ENCODE data around the gene AKIRIN2. TPM values are rescaled to one million over a fixed set of nuclear protein-coding genes. Genes with fewer than 3 reads are reported as not detected.

The AKIRIN2 gene
- total and polyA plus RNA-seq, 9 of the 15 experiments (the other 6 are each of a cell fraction or from before 2014, with no cell fraction given), result 5.8 to 63.9 (median 28.1) TPM

DNA sequence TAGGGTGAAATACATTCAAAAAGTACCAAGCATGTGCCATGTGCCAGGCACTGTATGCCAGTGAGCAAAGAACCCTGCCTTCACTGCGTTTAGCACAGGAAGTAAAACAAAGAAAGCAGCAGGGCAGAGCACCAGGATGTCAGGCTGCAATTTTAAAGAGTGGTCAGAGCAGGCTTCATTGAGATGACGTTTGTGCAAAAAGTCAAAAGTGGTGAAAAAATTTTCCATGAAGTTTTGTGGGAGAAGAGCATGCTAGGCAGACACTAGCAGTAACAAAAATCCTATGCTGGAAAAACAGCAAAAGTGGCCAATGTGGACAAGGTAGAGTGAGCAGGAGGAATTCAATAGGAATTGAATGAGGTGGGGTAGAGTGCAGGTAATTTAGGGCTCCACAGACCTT, 31.3 kb downstream of the AKIRIN2 start:
- ATAC-seq, result no peak
- BruUV-seq (replicated peaks), result no TSS peak
- in situ Hi-C loops (cut with MboI), result no loop called here
- TF ChIP-seq, protein P1, sequence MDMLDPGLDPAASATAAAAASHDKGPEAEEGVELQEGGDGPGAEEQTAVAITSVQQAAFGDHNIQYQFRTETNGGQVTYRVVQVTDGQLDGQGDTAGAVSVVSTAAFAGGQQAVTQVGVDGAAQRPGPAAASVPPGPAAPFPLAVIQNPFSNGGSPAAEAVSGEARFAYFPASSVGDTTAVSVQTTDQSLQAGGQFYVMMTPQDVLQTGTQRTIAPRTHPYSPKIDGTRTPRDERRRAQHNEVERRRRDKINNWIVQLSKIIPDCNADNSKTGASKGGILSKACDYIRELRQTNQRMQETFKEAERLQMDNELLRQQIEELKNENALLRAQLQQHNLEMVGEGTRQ (CRISPR knock-in tag; IDR thresholded peaks at IDR 0.05), result no peak
- TF ChIP-seq SIX5 (IDR thresholded peaks at IDR 0.05; ENCODE audit: borderline replicate concordance in 1 of 2, insufficient read depth in 1 of 2, low read depth in 1 of 2, low read length in 2 of 2) (no peak), SMARCA4 (IDR thresholded peaks at IDR 0.05) (no peak), ZNF76 (CRISPR knock-in tag; IDR thresholded peaks at IDR 0.05; ENCODE audit: borderline replicate concordance) (no peak), CEBPG (CRISPR knock-in tag; IDR thresholded peaks at IDR 0.05) (no peak), CEBPG (tag; conservative IDR thresholded peaks at IDR 0.05 in 1 of 2, IDR thresholded peaks at IDR 0.05 in 1 of 2) (no peak), PRPF4 (IDR thresholded peaks at IDR 0.05; ENCODE audit: insufficient read depth, low read depth, low read length, poor library complexity, severe bottlenecking) (no peak), ZNF75A (CRISPR knock-in tag; IDR thresholded peaks at IDR 0.05) (no peak), L3MBTL2 (IDR thresholded peaks at IDR 0.05) (no peak), RBM25 (IDR thresholded peaks at IDR 0.05; ENCODE audit: low read depth, low read length, severe bottlenecking) (no peak), EHMT2 (IDR thresholded peaks at IDR 0.05) (no peak)
- TF ChIP-seq, protein P2, sequence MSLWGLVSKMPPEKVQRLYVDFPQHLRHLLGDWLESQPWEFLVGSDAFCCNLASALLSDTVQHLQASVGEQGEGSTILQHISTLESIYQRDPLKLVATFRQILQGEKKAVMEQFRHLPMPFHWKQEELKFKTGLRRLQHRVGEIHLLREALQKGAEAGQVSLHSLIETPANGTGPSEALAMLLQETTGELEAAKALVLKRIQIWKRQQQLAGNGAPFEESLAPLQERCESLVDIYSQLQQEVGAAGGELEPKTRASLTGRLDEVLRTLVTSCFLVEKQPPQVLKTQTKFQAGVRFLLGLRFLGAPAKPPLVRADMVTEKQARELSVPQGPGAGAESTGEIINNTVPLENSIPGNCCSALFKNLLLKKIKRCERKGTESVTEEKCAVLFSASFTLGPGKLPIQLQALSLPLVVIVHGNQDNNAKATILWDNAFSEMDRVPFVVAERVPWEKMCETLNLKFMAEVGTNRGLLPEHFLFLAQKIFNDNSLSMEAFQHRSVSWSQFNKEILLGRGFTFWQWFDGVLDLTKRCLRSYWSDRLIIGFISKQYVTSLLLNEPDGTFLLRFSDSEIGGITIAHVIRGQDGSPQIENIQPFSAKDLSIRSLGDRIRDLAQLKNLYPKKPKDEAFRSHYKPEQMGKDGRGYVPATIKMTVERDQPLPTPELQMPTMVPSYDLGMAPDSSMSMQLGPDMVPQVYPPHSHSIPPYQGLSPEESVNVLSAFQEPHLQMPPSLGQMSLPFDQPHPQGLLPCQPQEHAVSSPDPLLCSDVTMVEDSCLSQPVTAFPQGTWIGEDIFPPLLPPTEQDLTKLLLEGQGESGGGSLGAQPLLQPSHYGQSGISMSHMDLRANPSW (CRISPR knock-in tag; IDR thresholded peaks at IDR 0.05), result no peak
- TF ChIP-seq, protein P3, sequence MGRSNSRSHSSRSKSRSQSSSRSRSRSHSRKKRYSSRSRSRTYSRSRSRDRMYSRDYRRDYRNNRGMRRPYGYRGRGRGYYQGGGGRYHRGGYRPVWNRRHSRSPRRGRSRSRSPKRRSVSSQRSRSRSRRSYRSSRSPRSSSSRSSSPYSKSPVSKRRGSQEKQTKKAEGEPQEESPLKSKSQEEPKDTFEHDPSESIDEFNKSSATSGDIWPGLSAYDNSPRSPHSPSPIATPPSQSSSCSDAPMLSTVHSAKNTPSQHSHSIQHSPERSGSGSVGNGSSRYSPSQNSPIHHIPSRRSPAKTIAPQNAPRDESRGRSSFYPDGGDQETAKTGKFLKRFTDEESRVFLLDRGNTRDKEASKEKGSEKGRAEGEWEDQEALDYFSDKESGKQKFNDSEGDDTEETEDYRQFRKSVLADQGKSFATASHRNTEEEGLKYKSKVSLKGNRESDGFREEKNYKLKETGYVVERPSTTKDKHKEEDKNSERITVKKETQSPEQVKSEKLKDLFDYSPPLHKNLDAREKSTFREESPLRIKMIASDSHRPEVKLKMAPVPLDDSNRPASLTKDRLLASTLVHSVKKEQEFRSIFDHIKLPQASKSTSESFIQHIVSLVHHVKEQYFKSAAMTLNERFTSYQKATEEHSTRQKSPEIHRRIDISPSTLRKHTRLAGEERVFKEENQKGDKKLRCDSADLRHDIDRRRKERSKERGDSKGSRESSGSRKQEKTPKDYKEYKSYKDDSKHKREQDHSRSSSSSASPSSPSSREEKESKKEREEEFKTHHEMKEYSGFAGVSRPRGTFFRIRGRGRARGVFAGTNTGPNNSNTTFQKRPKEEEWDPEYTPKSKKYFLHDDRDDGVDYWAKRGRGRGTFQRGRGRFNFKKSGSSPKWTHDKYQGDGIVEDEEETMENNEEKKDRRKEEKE (IDR thresholded peaks at IDR 0.05; ENCODE audit: borderline replicate concordance in 1 of 2, control insufficient read depth in 1 of 2, low read depth in 2 of 2, low read length in 1 of 2), result no peak

More for the DNA sequence above, 31.3 kb downstream of the AKIRIN2 start:
- FAIRE-seq (no peak), DNase-seq (ENCODE audit: extremely low read depth in 1 of 4, low spot score in 3 of 4) (no peak)
- no peak overlapping the region for H3K9ac ChIP-seq (ENCODE audit: insufficient read depth in 1 of 2, low read depth in 2 of 2, low read length in 2 of 2)
- CTCF ChIA-PET (ENCODE audit: low intra/inter-chr PET ratio), result no interaction called here
- H3K36me3 ChIP-seq (ENCODE audit: control insufficient read depth, insufficient read depth, low read length), result peaks cover 62% of the 10 kb centered on the region
- no peaks in the 10 kb centered on the region for H3K9me1 ChIP-seq (ENCODE audit: control insufficient read depth, insufficient read depth, low read length)
- H3K27me3 ChIP-seq (ENCODE audit: control insufficient read depth in 2 of 2, insufficient read depth in 2 of 2, low read length in 2 of 2), result no peaks in the 10 kb centered on the region
- 66% methylated on average over 2 of the region's 2 CpGs for WGBS (ENCODE audit: insufficient coverage, low coverage, missing lambda C conversion rate)
- no peaks in the 10 kb centered on the region for H3K9me3 ChIP-seq (replicated peaks; ENCODE audit: control insufficient read depth, insufficient read depth, low read depth, low read length)
- H3K4me2 ChIP-seq (ENCODE audit: insufficient read depth, low read length), result no peak overlapping the region
- H3K4me3 ChIP-seq, result no peak overlapping the region
- H3K79me2 ChIP-seq (ENCODE audit: control insufficient read depth, insufficient read depth, low read length), result no peaks in the 10 kb centered on the region
- H2AFZ ChIP-seq (ENCODE audit: low read depth, low read length), result no peak overlapping the region
- intact Hi-C loops (cut with micrococcal nuclease), result no loop called here
- 0 out of 5 replicates have a peak, but pooled peaks cover 0 to 2% of the 10 kb centered on the region in 2 experiments for H3K4me1 ChIP-seq (replicated peaks in 1 of 2; ENCODE audit: control insufficient read depth in 2 of 2, insufficient read depth in 2 of 2, low read length in 2 of 2)
- no peak overlapping the region for H3K27ac ChIP-seq (ENCODE audit: extremely low read depth, low read depth, low read length)
- 0 out of 2 replicates have a peak, but pooled peaks cover 3% of the 10 kb centered on the region for H4K20me1 ChIP-seq (replicated peaks; ENCODE audit: control insufficient read depth, insufficient read depth, low read length)
- POLR2A ChIA-PET, result no interaction called here
